ENCODE measurements around the gene CPNE4. TPM values are rescaled to one million over a fixed set of nuclear protein-coding genes. Genes with fewer than 3 reads are reported as not detected.

CPNE4 gene
- total RNA-seq, 1 experiment from 2014 or later = 1.9 TPM

- H4K20me1 ChIP-seq (ENCODE audit: control insufficient read depth, insufficient read depth, insufficient read length) = no peaks in the 10 kb centered on the region
- no peak overlapping the region for H3K23ac ChIP-seq (ENCODE audit: insufficient read length, low read depth, low read length)
- Mint-ChIP-seq H3K9me3 (no peaks in the 10 kb centered on the region), H3K27ac (no peak overlapping the region), H3K27me3 (ENCODE audit: low read depth) (no peaks in the 10 kb centered on the region), H3K4me3 (no peak overlapping the region), H3K36me3 (ENCODE audit: insufficient read depth in 1 of 3, low read depth in 3 of 3) (no peaks in the 10 kb centered on the region), H3K4me1 (peaks cover 18 to 22% of the 10 kb centered on the region in 2 experiments)
- H3K9ac ChIP-seq (ENCODE audit: extremely low read depth, insufficient read length, low read length) = no peak overlapping the region
- H4K91ac ChIP-seq (ENCODE audit: insufficient read length, low read depth, low read length) = no peak overlapping the region
- no CpG with 5 or more reads among the region's 3 CpGs for WGBS (ENCODE audit: extremely low coverage, insufficient read length, low lambda C conversion rate)
- no peaks in the 10 kb centered on the region for H3K79me2 ChIP-seq (ENCODE audit: insufficient read depth, low read length)
- DNase-seq = no peak
- no peak overlapping the region for H3K4me2 ChIP-seq (ENCODE audit: insufficient read depth, insufficient read length, low read length)
- no peak overlapping the region for H2AFZ ChIP-seq (ENCODE audit: low read length)
- H3K4ac ChIP-seq (ENCODE audit: low read depth, low read length) = no peak overlapping the region
- H3T11ph ChIP-seq (ENCODE audit: low read length) = no peak overlapping the region
- H2BK120ac ChIP-seq (ENCODE audit: low read depth, low read length, poor library complexity, severe bottlenecking) = no peak overlapping the region
- H2BK12ac ChIP-seq (ENCODE audit: insufficient read length, low read depth, low read length) = no peak overlapping the region
- H2BK20ac ChIP-seq (ENCODE audit: low read depth, low read length, poor library complexity, severe bottlenecking) = no peak overlapping the region
- H4K8ac ChIP-seq (replicated peaks; ENCODE audit: insufficient read length, low read depth, low read length) = no peak overlapping the region
- H3K23me2 ChIP-seq (ENCODE audit: insufficient read length, low read depth, low read length, poor library complexity, severe bottlenecking) = no peaks in the 10 kb centered on the region
- peaks cover 6% of the 10 kb centered on the region; the same call in 1 of the 2 replicates for H3K4me1 ChIP-seq (ENCODE audit: insufficient read depth, low read length)
- no peak overlapping the region for H3K18ac ChIP-seq (ENCODE audit: insufficient read length, low read depth, low read length)
- no peak overlapping the region for H2BK5ac ChIP-seq (ENCODE audit: insufficient read length, low read length)
- H2AK5ac ChIP-seq (ENCODE audit: insufficient read length, low read length) = no peak overlapping the region
- no peak overlapping the region for H4K5ac ChIP-seq (ENCODE audit: insufficient read length, low read depth, low read length)
- no peaks in the 10 kb centered on the region for H3K79me1 ChIP-seq (ENCODE audit: insufficient read depth, low read depth, low read length, poor library complexity, severe bottlenecking)
- H3K14ac ChIP-seq (ENCODE audit: insufficient read depth, low read length) = no peak overlapping the region
- TF ChIP-seq CTCF (conservative IDR thresholded peaks at IDR 0.05) = no peak
- H3K27ac ChIP-seq (ENCODE audit: insufficient read length, low read depth, low read length) = no peak overlapping the region
- no peak overlapping the region for H3K56ac ChIP-seq (ENCODE audit: insufficient read length, low read depth, low read length)
- H3K9me3 ChIP-seq (ENCODE audit: control insufficient read depth, low read depth, low read length) = no peaks in the 10 kb centered on the region
- H3K27me3 ChIP-seq (ENCODE audit: insufficient read depth, low read length) = no peaks in the 10 kb centered on the region
- H2BK15ac ChIP-seq (ENCODE audit: low read depth, low read length) = no peak overlapping the region
Observed at GRCh38 chr3:131537531-131537930, 497.3 kb downstream of the CPNE4 start.
